OCI-LY3 (cell line): ENCODE results near the gene CSH1.
"Not testable (repeated sequence)": the region's sequence is repeated elsewhere in the genome, so short reads cannot be mapped to it uniquely, and the experiment has no call there.

Experiments
- H2AFZ ChIP-seq: fragments of 200-600, 300-600 bp; shearing (Covaris generic); 2 replicates; pipeline ENCODE4 v1.6.0; 2014; ENCODE audit warnings: antibody characterized with exemption, low read depth, low read length
- H3K27ac ChIP-seq: fragments of 200-600, 300-600 bp; sonication (generic); 2 replicates; pipeline ENCODE4 v1.5.1; 2014; ENCODE audit warnings: mild to moderate bottlenecking, low read length, moderate library complexity, mixed read lengths
- H3K27me3 ChIP-seq: fragments of 200-600, 300-600 bp; sonication (generic); 2 replicates; pipeline ENCODE4 v1.6.1; 2014; ENCODE audit warnings: low read depth, low read length, mixed read lengths
- H3K36me3 ChIP-seq: fragments of 200-600, 300-600 bp; sonication (generic); replicated peaks from 2 replicates; pipeline ENCODE3; 2014; ENCODE audit warnings: low read depth, low read length, mixed read lengths
- H3K4me1 ChIP-seq: fragments of 300-600, 200-600 bp; sonication (generic); 2 replicates; pipeline ENCODE4 v1.6.1; 2014; ENCODE audit warnings: low read length, mixed read lengths
- H3K4me2 ChIP-seq: fragments of 200-600, 300-600 bp; sonication (generic); 2 replicates; pipeline ENCODE4 v1.6.1; 2014; ENCODE audit warnings: low read length, mixed read lengths
- H3K4me3 ChIP-seq: fragments of 300-600, 200-600 bp; sonication (generic); 2 replicates; pipeline ENCODE4 v1.5.1; 2014; ENCODE audit warnings: antibody characterized with exemption, mild to moderate bottlenecking, low read length, moderate library complexity
- H3K79me2 ChIP-seq: fragments of 300-600, 200-600 bp; shearing (Covaris generic); 2 replicates; pipeline ENCODE4 v1.6.1; 2014; ENCODE audit warnings: mild to moderate bottlenecking, low read length, mixed read lengths
- H3K9ac ChIP-seq: fragments of 300-600, 200-600 bp; shearing (Covaris generic); 2 replicates; pipeline ENCODE4 v1.6.0; 2014; ENCODE audit warnings: mild to moderate bottlenecking, low read length, moderate library complexity
- H3K9me3 ChIP-seq: fragments of 200-600, 300-600 bp; shearing (Covaris generic); 2 replicates; pipeline ENCODE4 v1.6.1; 2014; ENCODE audit warnings: low read length, mixed read lengths; ENCODE audit not compliant: insufficient read depth
- H4K20me1 ChIP-seq: fragments of 200-600, 300-600 bp; sonication (generic); 2 replicates; pipeline ENCODE4 v1.6.1; 2016; ENCODE audit warnings: low read length, mixed read lengths; ENCODE audit not compliant: insufficient read depth
- EZH2phosphoT487 ChIP-seq: fragments of 200-600 bp; shearing (Covaris generic); IDR thresholded peaks from 2 replicates; pipeline ENCODE4 v1.6.1; 2018; ENCODE audit warnings: antibody characterized with exemption, mixed run types, low read depth
- TF ChIP-seq, protein P1 (sequence below): fragments of 200-600, 300-600 bp; sonication (generic); IDR thresholded peaks from 2 replicates; pipeline ENCODE4 v1.5.1; 2014; ENCODE audit warnings: antibody characterized with exemption, low read length, low read depth

Gene CSH1

DNA sequence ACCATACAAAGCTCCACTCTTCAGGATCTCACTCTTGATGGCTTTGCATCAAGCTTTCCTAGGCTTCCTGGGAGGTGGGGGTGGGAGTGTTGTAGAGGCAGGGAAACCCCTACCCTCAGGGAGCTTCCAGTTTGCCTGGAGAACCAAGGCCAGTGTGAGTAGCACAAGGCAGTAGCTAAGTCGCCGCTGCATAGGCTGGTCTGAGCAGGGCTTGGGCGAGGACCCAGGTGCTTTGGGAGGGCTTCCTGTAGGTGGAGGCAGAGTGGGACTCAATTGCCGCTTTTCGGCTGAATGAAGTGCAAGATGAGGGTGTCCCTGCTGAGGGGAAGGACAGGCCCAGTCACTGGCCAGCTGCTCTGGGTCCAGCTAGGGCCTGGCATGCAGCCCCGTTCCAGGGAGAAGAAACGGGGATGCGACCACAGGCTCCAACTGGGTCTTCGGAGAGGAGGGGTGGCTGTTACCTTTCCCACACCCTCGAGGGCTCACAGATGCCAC lies 31.8 kb upstream of the CSH1 start:
- Histone ChIP-seq H2AFZ (no peak overlapping the region), H3K79me2 (peaks cover 31% of the 10 kb centered on the region), H3K9me3 (no peaks in the 10 kb centered on the region; the same call in 1 of the 2 replicates), H3K4me3 (0 out of 2 replicates have a peak overlapping the region, but pooled peaks have one; percentile 12), H3K9ac (peak overlapping the region; percentile 50; the same call in 1 of the 2 replicates), H3K27me3 (no peaks in the 10 kb centered on the region), H3K27ac (peak overlapping the region; percentile 94), H3K36me3 (peaks cover 38% of the 10 kb centered on the region), H4K20me1 (peaks cover 16% of the 10 kb centered on the region; the same call in 1 of the 2 replicates), H3K4me2 (peak overlapping the region; percentile 55), H3K4me1 (peaks cover 79% of the 10 kb centered on the region)
- no peak for TF ChIP-seq EZH2phosphoT487
- TF ChIP-seq, protein P1, sequence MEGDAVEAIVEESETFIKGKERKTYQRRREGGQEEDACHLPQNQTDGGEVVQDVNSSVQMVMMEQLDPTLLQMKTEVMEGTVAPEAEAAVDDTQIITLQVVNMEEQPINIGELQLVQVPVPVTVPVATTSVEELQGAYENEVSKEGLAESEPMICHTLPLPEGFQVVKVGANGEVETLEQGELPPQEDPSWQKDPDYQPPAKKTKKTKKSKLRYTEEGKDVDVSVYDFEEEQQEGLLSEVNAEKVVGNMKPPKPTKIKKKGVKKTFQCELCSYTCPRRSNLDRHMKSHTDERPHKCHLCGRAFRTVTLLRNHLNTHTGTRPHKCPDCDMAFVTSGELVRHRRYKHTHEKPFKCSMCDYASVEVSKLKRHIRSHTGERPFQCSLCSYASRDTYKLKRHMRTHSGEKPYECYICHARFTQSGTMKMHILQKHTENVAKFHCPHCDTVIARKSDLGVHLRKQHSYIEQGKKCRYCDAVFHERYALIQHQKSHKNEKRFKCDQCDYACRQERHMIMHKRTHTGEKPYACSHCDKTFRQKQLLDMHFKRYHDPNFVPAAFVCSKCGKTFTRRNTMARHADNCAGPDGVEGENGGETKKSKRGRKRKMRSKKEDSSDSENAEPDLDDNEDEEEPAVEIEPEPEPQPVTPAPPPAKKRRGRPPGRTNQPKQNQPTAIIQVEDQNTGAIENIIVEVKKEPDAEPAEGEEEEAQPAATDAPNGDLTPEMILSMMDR = no peak

- peaks cover 79% of the 10 kb centered on the region for H3K4me1 ChIP-seq
- H3K9ac ChIP-seq = peak overlapping the region; percentile 50
- H4K20me1 ChIP-seq = peaks cover 16% of the 10 kb centered on the region; the same call in 1 of the 2 replicates
- H3K27me3 ChIP-seq = no peaks in the 10 kb centered on the region
- peaks cover 29% of the 10 kb centered on the region for H3K79me2 ChIP-seq
- peaks cover 38% of the 10 kb centered on the region for H3K36me3 ChIP-seq
- H2AFZ ChIP-seq = no peak overlapping the region
- H3K4me3 ChIP-seq = peak overlapping the region; percentile 12; the same call in 1 of the 2 replicates
- H3K4me2 ChIP-seq = peak overlapping the region; percentile 55
- H3K9me3 ChIP-seq = no peaks in the 10 kb centered on the region; the same call in 1 of the 2 replicates
- peak overlapping the region; percentile 94 for H3K27ac ChIP-seq
- TF ChIP-seq EZH2phosphoT487 = no peak
- TF ChIP-seq, protein P1 = no peak
Measured at GRCh38 chr17:63927464-63928171, 31.2 kb upstream of the CSH1 start.

DNA sequence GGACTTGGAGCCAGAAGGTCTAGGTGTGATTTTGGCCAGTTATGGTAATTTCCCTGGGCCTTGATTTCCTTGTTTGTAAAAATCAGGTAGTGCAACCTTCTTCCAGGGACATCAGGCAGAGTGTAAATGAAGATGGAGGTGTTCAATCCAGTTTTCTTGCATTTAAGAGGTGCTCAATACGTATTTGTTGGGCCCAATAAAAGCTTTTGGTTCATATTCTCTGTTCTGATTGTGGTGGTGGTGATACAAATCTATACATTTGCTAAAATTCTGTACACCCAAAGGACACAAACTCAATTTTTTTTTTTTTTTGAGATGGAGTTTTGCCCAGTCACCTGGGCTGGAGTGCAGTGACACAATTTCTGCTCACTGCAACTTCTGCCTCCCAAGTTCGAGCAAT lies 29.8 kb upstream of the CSH1 start:
- peaks cover 38% of the 10 kb centered on the region for H3K36me3 ChIP-seq
- H3K27me3 ChIP-seq = no peaks in the 10 kb centered on the region
- peaks cover 16% of the 10 kb centered on the region for H3K79me2 ChIP-seq
- TF ChIP-seq EZH2phosphoT487 = no peak
- peak overlapping the region; percentile 42 for H3K9ac ChIP-seq
- H3K9me3 ChIP-seq = no peaks in the 10 kb centered on the region; the same call in 1 of the 2 replicates
- peaks cover 89% of the 10 kb centered on the region for H3K4me1 ChIP-seq
- peak overlapping the region; percentile 36 for H3K4me2 ChIP-seq
- H2AFZ ChIP-seq = no peak overlapping the region
- H4K20me1 ChIP-seq = peaks cover 16% of the 10 kb centered on the region; the same call in 1 of the 2 replicates
- peak overlapping the region; percentile 94 for H3K27ac ChIP-seq
- H3K4me3 ChIP-seq = no peak overlapping the region

- TF ChIP-seq, protein P1 = no peak
- no peak for TF ChIP-seq EZH2phosphoT487
- H3K27me3 ChIP-seq = no peaks in the 10 kb centered on the region
- peak overlapping the region; percentile 36 for H3K4me2 ChIP-seq
- H2AFZ ChIP-seq = no peak overlapping the region
- H3K27ac ChIP-seq = peak overlapping the region; percentile 94
- H3K9me3 ChIP-seq = no peaks in the 10 kb centered on the region; the same call in 1 of the 2 replicates
- peaks cover 11% of the 10 kb centered on the region; the same call in 1 of the 2 replicates for H4K20me1 ChIP-seq
- no peak overlapping the region for H3K4me3 ChIP-seq
- peaks cover 11% of the 10 kb centered on the region for H3K79me2 ChIP-seq
- H3K4me1 ChIP-seq = peaks cover 90% of the 10 kb centered on the region
- peaks cover 32% of the 10 kb centered on the region for H3K36me3 ChIP-seq
- H3K9ac ChIP-seq = peak overlapping the region; percentile 42
Measured at GRCh38 chr17:63925615-63926014, 29.2 kb upstream of the CSH1 start.

GRCh38 chr17:63922402-63922801 lies 26.0 kb upstream of the CSH1 start:
- H2AFZ ChIP-seq = not testable (repeated sequence)
- Histone ChIP-seq H3K4me1 (peaks cover 78% of the 10 kb centered on the region), H3K4me2 (peak overlapping the region; percentile 72)

DNA sequence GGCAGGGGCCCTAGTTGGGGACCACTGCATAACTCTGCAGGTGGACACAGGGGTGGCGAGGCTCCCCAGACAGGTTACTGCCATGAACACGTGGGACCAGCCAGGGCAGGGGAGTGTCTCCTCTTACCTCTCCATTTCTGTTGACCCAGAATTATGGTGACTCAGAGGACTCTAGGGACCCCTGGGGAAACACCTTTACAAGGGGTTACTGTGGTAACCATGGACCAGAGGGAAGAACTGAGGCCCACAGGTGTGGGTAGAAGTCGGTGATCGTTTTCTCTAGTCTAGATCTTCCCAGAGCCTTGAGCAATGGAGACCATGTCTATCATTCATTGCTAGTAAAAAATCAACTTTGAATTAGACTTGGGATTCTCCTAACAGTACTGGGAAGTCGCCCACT lies 24.4 kb upstream of the CSH1 start:
- not testable (repeated sequence) for H3K9me3 ChIP-seq, H3K79me2 ChIP-seq, H4K20me1 ChIP-seq, H3K36me3 ChIP-seq, H3K9ac ChIP-seq, H3K4me3 ChIP-seq, H2AFZ ChIP-seq, H3K27me3 ChIP-seq
- Histone ChIP-seq H3K4me2 (peak overlapping the region; percentile 50), H3K4me1 (peaks cover 70% of the 10 kb centered on the region), H3K27ac (peak overlapping the region; percentile 41; the same call in 1 of the 2 replicates)

More at GRCh38 chr17:63922402-63922801, 26.0 kb upstream of the CSH1 start:
- Histone ChIP-seq H3K27ac (peak overlapping the region; percentile 81), H3K9ac (peak overlapping the region; percentile 41; the same call in 1 of the 2 replicates), H3K4me3 (peak overlapping the region; percentile 60)
- H3K9me3 ChIP-seq, H3K79me2 ChIP-seq, H4K20me1 ChIP-seq, H3K27me3 ChIP-seq, H3K36me3 ChIP-seq: not testable (repeated sequence)

DNA sequence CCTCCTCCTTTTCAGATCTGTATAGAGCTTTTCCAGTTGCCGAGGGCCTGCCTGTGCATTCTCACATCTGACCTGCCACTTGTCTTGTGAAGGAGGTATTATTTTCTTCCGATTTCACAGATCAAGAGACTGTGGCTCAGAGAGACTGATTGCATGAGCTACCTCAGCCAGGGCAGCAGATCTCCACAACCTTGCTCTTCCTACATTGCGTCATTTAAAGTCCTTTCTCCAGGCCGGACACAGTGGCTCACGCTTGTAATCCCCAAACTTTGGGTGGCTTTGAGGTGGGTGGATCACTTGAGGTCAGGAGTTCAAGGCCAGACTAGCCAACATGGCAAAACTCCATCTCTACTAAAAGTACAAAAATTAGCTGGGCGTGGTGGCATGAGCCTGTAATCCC lies 23.7 kb upstream of the CSH1 start:
- Histone ChIP-seq H3K4me1 (peaks cover 69% of the 10 kb centered on the region), H3K4me3 (peak overlapping the region; percentile 75), H3K4me2 (peak overlapping the region; percentile 95)
- not testable (repeated sequence) for H4K20me1 ChIP-seq, H3K36me3 ChIP-seq, H3K79me2 ChIP-seq, H2AFZ ChIP-seq, H3K9ac ChIP-seq, H3K27ac ChIP-seq, H3K9me3 ChIP-seq, H3K27me3 ChIP-seq
